Lung (tissue), 12 donors: ENCODE results near the gene ACAD11. TPM values are rescaled to one million over a fixed set of nuclear protein-coding genes. Genes with fewer than 3 reads are reported as not detected.
A peak's percentile ranks its signal among the peaks of the same experiment; 100 is the strongest.

Source experiments
- ATAC-seq: fragments of 200-7000 bp; cut with Tn5 transposase; one replicate; pipeline ENCODE4 v1.9.1; 2020; ENCODE audit warnings: moderate number of reproducible peaks; ENCODE audit not compliant: insufficient read depth, low FRiP score
- DNase-seq, 3 donors: peaks; one replicate each; pipeline ENCODE4 v3.0.0-alpha.2; 2013 to 2017
- H3K27ac ChIP-seq, 2 donors: one replicate each; pipeline ENCODE4 v1.5.1; 2013; ENCODE audit warnings: mild to moderate bottlenecking in 2 of 2, moderate library complexity in 2 of 2, control low read depth in 1 of 2, inconsistent platforms in 1 of 2, low read depth in 1 of 2, low read length in 1 of 2
- H3K27me3 ChIP-seq, 3 donors: one replicate each; pipeline ENCODE4 v1.5.1; 2013; ENCODE audit warnings: low read length in 2 of 3; ENCODE audit not compliant: control insufficient read depth in 3 of 3, insufficient read depth in 3 of 3
- H3K36me3 ChIP-seq, 4 donors: one replicate each; pipeline ENCODE4 v1.5.1; 2013; ENCODE audit warnings: low read length in 4 of 4, mild to moderate bottlenecking in 1 of 4, moderate library complexity in 1 of 4; ENCODE audit not compliant: control insufficient read depth in 4 of 4, insufficient read depth in 4 of 4
- H3K4me1 ChIP-seq, 5 donors: one replicate each; pipeline ENCODE4 v1.5.1; 2013; ENCODE audit warnings: low read length in 5 of 5, mild to moderate bottlenecking in 2 of 5, moderate library complexity in 1 of 5; ENCODE audit not compliant: control insufficient read depth in 5 of 5, insufficient read depth in 5 of 5
- H3K4me3 ChIP-seq: one replicate; pipeline ENCODE4 v1.5.1; 2013; ENCODE audit warnings: mild to moderate bottlenecking, control low read depth, moderate library complexity
- H3K9ac ChIP-seq, 2 donors: one replicate each; pipeline ENCODE4 v1.5.1; 2013; ENCODE audit warnings: low read length in 2 of 2, control low read depth in 1 of 2; ENCODE audit not compliant: insufficient read depth in 1 of 2
- H3K9me3 ChIP-seq, 4 donors: one replicate each; pipeline ENCODE4 v1.5.1; 2013; ENCODE audit warnings: low read length in 3 of 4, mild to moderate bottlenecking in 1 of 4, moderate library complexity in 1 of 4; ENCODE audit not compliant: control insufficient read depth in 4 of 4, insufficient read depth in 3 of 4
- WGBS, 2 donors: extraction: QIAGEN DNeasy Blood & Tissue Kit; methylation state at CpG; one replicate each; pipeline ENCODE4 v1.1.7; 2013; 5-methylcytosine and 5-hydroxymethylcytosine counted together
- polyA plus RNA-seq, 2 donors: library from polyadenylated mRNA; stranded (reverse); fragments of 200-250 nt; gene quantifications; one replicate each; pipeline ENCODE4 v1.2.1, GENCODE V29; 2013
- total RNA-seq, 2 donors: library from RNA; depleted of rRNA in 1 of 2; stranded (reverse); fragments of >200 nt in 1 of 2; gene quantifications; one replicate each; pipeline ENCODE4 v1.2.1, GENCODE V29; 2014 to 2021
- TF ChIP-seq, protein P1 (sequence below): IDR thresholded peaks from 2 replicates; pipeline ENCODE4 v1.5.1; 2012; ENCODE audit warnings: mild to moderate bottlenecking; ENCODE audit errors: control extremely low read depth, extremely low read depth
- donor health status: control.
- donor health status: control.
- donor health status: Bipolar disorder and iron deficiency.
- donor health status: healthy.
- donor health status: DM: yes; HTN: yes; CAD: no.

The ACAD11 gene
- total and polyA plus RNA-seq, 4 donors, result 6.3 to 34.2 (median 16.0) TPM

DNA sequence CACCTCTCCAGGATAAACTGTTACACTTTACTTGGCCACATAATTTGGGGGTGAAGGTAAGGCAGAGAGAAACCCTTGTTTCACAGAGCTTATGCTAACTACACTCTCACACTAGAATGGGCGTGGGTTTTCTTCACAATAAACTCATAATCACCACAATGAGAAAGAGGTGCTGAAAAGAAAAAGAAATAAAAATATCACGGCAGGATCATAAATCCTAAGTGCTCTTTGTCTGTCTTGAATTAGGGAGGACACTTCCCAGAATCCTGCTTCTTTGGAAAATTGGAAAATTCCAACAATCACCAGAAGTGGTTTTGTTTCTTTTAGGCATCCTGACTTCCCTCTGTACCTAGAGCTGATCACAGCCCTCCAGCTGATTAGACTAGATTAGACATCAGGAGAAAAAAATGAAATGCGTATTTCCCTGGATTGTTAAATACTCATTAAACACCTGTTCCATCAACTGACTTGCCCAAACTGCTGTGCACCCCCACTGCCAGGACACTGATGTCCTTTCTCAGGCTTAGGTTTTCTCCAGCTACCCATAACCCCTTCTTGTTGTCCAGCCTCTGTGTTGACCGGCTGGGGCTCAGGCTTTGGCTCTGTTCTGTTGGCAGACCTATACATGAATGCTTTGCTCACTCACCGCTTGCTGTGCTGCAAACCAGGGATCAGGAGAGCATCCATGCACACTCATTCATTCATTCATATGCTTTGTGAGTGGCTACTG lies 104.1 kb downstream of the ACAD11 start:
- no peak overlapping the region for H3K4me3 ChIP-seq
- H3K4me1 ChIP-seq, result peaks cover 0 to 4% (median 0%) of the 10 kb centered on the region in 5 donors
- TF ChIP-seq, protein P1, sequence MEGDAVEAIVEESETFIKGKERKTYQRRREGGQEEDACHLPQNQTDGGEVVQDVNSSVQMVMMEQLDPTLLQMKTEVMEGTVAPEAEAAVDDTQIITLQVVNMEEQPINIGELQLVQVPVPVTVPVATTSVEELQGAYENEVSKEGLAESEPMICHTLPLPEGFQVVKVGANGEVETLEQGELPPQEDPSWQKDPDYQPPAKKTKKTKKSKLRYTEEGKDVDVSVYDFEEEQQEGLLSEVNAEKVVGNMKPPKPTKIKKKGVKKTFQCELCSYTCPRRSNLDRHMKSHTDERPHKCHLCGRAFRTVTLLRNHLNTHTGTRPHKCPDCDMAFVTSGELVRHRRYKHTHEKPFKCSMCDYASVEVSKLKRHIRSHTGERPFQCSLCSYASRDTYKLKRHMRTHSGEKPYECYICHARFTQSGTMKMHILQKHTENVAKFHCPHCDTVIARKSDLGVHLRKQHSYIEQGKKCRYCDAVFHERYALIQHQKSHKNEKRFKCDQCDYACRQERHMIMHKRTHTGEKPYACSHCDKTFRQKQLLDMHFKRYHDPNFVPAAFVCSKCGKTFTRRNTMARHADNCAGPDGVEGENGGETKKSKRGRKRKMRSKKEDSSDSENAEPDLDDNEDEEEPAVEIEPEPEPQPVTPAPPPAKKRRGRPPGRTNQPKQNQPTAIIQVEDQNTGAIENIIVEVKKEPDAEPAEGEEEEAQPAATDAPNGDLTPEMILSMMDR, result no peak
- WGBS, 2 donors, result 81 to 89% methylated on average over 5 of the region's 5 CpGs
- no peaks in the 10 kb centered on the region for H3K9me3 ChIP-seq
- no peaks in the 10 kb centered on the region for H3K27me3 ChIP-seq
- ATAC-seq (no peak), DNase-seq (no peak)
- H3K27ac ChIP-seq, result no peak overlapping the region
- H3K36me3 ChIP-seq, result peaks cover 0 to 7% (median under 1%) of the 10 kb centered on the region in 4 donors
- no peak overlapping the region for H3K9ac ChIP-seq

- Histone ChIP-seq H3K9ac (no peak overlapping the region), H3K27ac (no peak overlapping the region), H3K4me3 (no peak overlapping the region), H3K36me3 (peaks cover 0 to 7% (median under 1%) of the 10 kb centered on the region in 4 donors), H3K4me1 (peaks cover 0 to 4% (median 0%) of the 10 kb centered on the region in 5 donors), H3K9me3 (no peaks in the 10 kb centered on the region), H3K27me3 (no peaks in the 10 kb centered on the region)
- no peak for ATAC-seq
- peak; percentile 21 to 37 (median 32) for DNase-seq
- WGBS, 2 donors, result 37 to 63% methylated on average over 8 of the region's 8 CpGs
- TF ChIP-seq, protein P1, result no peak
These were observed 105.2 kb downstream of the ACAD11 start for GRCh38 chr3:132554437-132554836.

DNA sequence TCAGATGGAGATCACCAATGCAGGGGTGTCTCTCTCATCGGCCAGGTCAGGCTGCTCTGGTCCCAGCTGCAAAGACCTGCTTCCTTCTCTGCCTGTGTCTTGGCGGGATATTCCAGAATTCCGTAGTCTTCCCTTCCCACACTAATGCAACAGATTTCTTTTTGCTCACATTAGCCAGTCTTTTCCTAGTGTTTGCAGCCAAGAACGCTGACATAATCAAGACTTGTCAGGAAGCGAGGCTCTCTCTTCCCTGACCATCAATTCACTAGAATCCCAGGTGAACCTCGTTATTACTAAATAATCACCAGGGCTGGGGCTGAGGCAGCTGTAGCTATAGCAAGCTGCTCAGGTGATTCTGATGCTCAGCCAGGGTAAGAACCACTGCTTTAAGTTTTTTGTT lies 105.8 kb downstream of the ACAD11 start:
- no peaks in the 10 kb centered on the region for H3K9me3 ChIP-seq
- DNase-seq, result no peak
- no peak for ATAC-seq
- H3K9ac ChIP-seq, result no peak overlapping the region
- H3K36me3 ChIP-seq, result peaks cover 0 to 2% (median under 1%) of the 10 kb centered on the region in 4 donors
- WGBS, 2 donors, result 71 to 85% methylated on average over 6 of the region's 6 CpGs
- H3K4me3 ChIP-seq, result no peak overlapping the region
- peaks cover 0 to 4% (median 0%) of the 10 kb centered on the region in 5 donors for H3K4me1 ChIP-seq
- no peaks in the 10 kb centered on the region for H3K27me3 ChIP-seq
- H3K27ac ChIP-seq, result no peak overlapping the region
- TF ChIP-seq, protein P1, result no peak
